Measurements from ENCODE around the gene PLA2G5. TPM values are rescaled to one million over a fixed set of nuclear protein-coding genes. Genes with fewer than 3 reads are reported as not detected.

The PLA2G5 gene
- total RNA-seq, 4 donors from 2014 or later: 17.7 to 46.2 (median 28.4) TPM

- H3K36me3 ChIP-seq: no peaks in the 10 kb centered on the region
- peaks cover 0 to 5% (median 0%) of the 10 kb centered on the region in 4 donors for H3K4me1 ChIP-seq
- H3K27ac ChIP-seq (replicated peaks in 1 of 4): no peak overlapping the region
- TF ChIP-seq POLR2A (IDR thresholded peaks at IDR 0.05; ENCODE audit: low read depth) (no peak), EP300 (IDR thresholded peaks at IDR 0.05) (no peak), CTCF (IDR thresholded peaks at IDR 0.05) (no peak), POLR2AphosphoS5 (IDR thresholded peaks at IDR 0.05) (no peak)
- WGBS: 68% methylated on average over 12 of the region's 12 CpGs
- intact Hi-C loops (cut with DNase I): no loop called here
- peaks cover 0 to 30% (median 0%) of the 10 kb centered on the region in 4 donors for H3K27me3 ChIP-seq
- DNase-seq (ENCODE audit: extremely low spot score): no peak
- H3K4me3 ChIP-seq: no peak overlapping the region
- H3K9me3 ChIP-seq: no peaks in the 10 kb centered on the region
Measured at GRCh38 chr1:20110679-20111078, 40.7 kb downstream of the PLA2G5 start.

- no peaks in the 10 kb centered on the region for H3K9me3 ChIP-seq
- 96% methylated on average over 5 of the region's 5 CpGs for WGBS
- H3K4me1 ChIP-seq: peaks cover 0 to 5% (median 0%) of the 10 kb centered on the region in 4 donors
- intact Hi-C loops (cut with DNase I): no loop called here
- H3K27me3 ChIP-seq: peaks cover 0 to 32% (median 0%) of the 10 kb centered on the region in 4 donors
- no peaks in the 10 kb centered on the region for H3K36me3 ChIP-seq
- H3K27ac ChIP-seq (replicated peaks in 1 of 4): no peak overlapping the region
- no peak for TF ChIP-seq EP300 (IDR thresholded peaks at IDR 0.05)
- TF ChIP-seq POLR2AphosphoS5 (IDR thresholded peaks at IDR 0.05): no peak
- TF ChIP-seq POLR2A (IDR thresholded peaks at IDR 0.05; ENCODE audit: low read depth): no peak
- TF ChIP-seq CTCF (IDR thresholded peaks at IDR 0.05): no peak
- DNase-seq (ENCODE audit: extremely low spot score): no peak
- H3K4me3 ChIP-seq: no peak overlapping the region
Measured at GRCh38 chr1:20111452-20111851, 41.5 kb downstream of the PLA2G5 start.

- Histone ChIP-seq H3K9me3 (no peaks in the 10 kb centered on the region), H3K27ac (replicated peaks in 1 of 4) (no peak overlapping the region), H3K4me3 (no peak overlapping the region), H3K36me3 (no peaks in the 10 kb centered on the region), H3K4me1 (peaks cover 0 to 5% (median 0%) of the 10 kb centered on the region in 4 donors), H3K27me3 (peaks cover 0 to 32% (median 0%) of the 10 kb centered on the region in 4 donors)
- 73% methylated on average over 3 of the region's 3 CpGs for WGBS
- no peak for TF ChIP-seq EP300 (IDR thresholded peaks at IDR 0.05)
- TF ChIP-seq CTCF (IDR thresholded peaks at IDR 0.05): no peak
- no peak for TF ChIP-seq POLR2AphosphoS5 (IDR thresholded peaks at IDR 0.05)
- TF ChIP-seq POLR2A (IDR thresholded peaks at IDR 0.05; ENCODE audit: low read depth): no peak
- no peak for DNase-seq (ENCODE audit: extremely low spot score)
- intact Hi-C loops (cut with DNase I): no loop called here
Measured at GRCh38 chr1:20112279-20113000, 42.4 kb downstream of the PLA2G5 start.

GRCh38 chr1:20114021-20114648 lies 44.1 kb downstream of the PLA2G5 start:
- WGBS: 69% methylated on average over 8 of the region's 15 CpGs
- intact Hi-C loops (cut with DNase I): no loop called here
- H3K27me3 ChIP-seq: peaks cover 0 to 34% (median 0%) of the 10 kb centered on the region in 4 donors
- H3K4me1 ChIP-seq: peaks cover 0 to under 1% (median 0%) of the 10 kb centered on the region in 4 donors
- no peak for DNase-seq (ENCODE audit: extremely low spot score)
- H3K4me3 ChIP-seq: no peak overlapping the region
- H3K27ac ChIP-seq (replicated peaks in 1 of 4): no peak overlapping the region
- no peaks in the 10 kb centered on the region for H3K9me3 ChIP-seq
- TF ChIP-seq CTCF (IDR thresholded peaks at IDR 0.05) (no peak), POLR2AphosphoS5 (IDR thresholded peaks at IDR 0.05) (no peak), EP300 (IDR thresholded peaks at IDR 0.05) (no peak)
- H3K36me3 ChIP-seq: no peaks in the 10 kb centered on the region
